Measurements from ENCODE around the gene C3orf33. TPM values are rescaled to one million over a fixed set of nuclear protein-coding genes. Genes with fewer than 3 reads are reported as not detected.

C3orf33 gene
- total and polyA plus RNA-seq, 9 of the 15 experiments (the other 6 are each of a cell fraction or from before 2014, with no cell fraction given): 4.1 to 10.2 (median 6.0) TPM

GRCh38 chr3:155739154-155739553 is 66.9 kb downstream of the C3orf33 start (continued):
- TF ChIP-seq PBX2 (CRISPR knock-in tag; IDR thresholded peaks at IDR 0.05; ENCODE audit: low read depth) (no peak), PBX2 (tag; conservative IDR thresholded peaks at IDR 0.05; ENCODE audit: low read depth) (0 out of 2 replicates have a peak, but pooled peaks have one; percentile 19), NFIC (IDR thresholded peaks at IDR 0.05) (peak; percentile 26), IRF1 (CRISPR knock-in tag; IDR thresholded peaks at IDR 0.05; ENCODE audit: borderline replicate concordance) (no peak), MEIS2 (IDR thresholded peaks at IDR 0.05; ENCODE audit: partially characterized antibody) (peak; percentile 43)

- no peak for ATAC-seq
- H3K9ac ChIP-seq (ENCODE audit: insufficient read depth in 1 of 2, low read depth in 2 of 2, low read length in 2 of 2): no peak overlapping the region
- CTCF ChIA-PET (ENCODE audit: low intra/inter-chr PET ratio): no interaction called here
- TF ChIP-seq ZFP30 (CRISPR knock-in tag; IDR thresholded peaks at IDR 0.05; ENCODE audit: borderline replicate concordance) (no peak), ARID4B (CRISPR knock-in tag; IDR thresholded peaks at IDR 0.05) (no peak), CSDE1 (IDR thresholded peaks at IDR 0.05) (no peak), BDP1 (IDR thresholded peaks at IDR 0.05; ENCODE audit: insufficient read depth, insufficient read length) (no peak), CBFA2T2 (conservative IDR thresholded peaks at IDR 0.05) (no peak), SP2 (IDR thresholded peaks at IDR 0.05; ENCODE audit: extremely low read depth, low read depth, low read length, poor library complexity, severe bottlenecking) (no peak)
Measured at GRCh38 chr3:155738580-155739076, 67.5 kb downstream of the C3orf33 start.

More at GRCh38 chr3:155738580-155739076, 67.5 kb downstream of the C3orf33 start:
- Histone ChIP-seq H2AFZ (ENCODE audit: low read depth, low read length) (peak overlapping the region; percentile 61; the same call in 1 of the 2 replicates), H3K27me3 (ENCODE audit: control insufficient read depth in 2 of 2, insufficient read depth in 2 of 2, low read length in 2 of 2) (no peaks in the 10 kb centered on the region), H3K36me3 (ENCODE audit: control insufficient read depth, insufficient read depth, low read length) (no peaks in the 10 kb centered on the region), H3K9me1 (ENCODE audit: control insufficient read depth, insufficient read depth, low read length) (no peaks in the 10 kb centered on the region), H4K20me1 (replicated peaks; ENCODE audit: control insufficient read depth, insufficient read depth, low read length) (no peaks in the 10 kb centered on the region), H3K79me2 (ENCODE audit: control insufficient read depth, insufficient read depth, low read length) (no peaks in the 10 kb centered on the region), H3K4me3 (no peak overlapping the region), H3K9me3 (replicated peaks; ENCODE audit: control insufficient read depth, insufficient read depth, low read depth, low read length) (no peaks in the 10 kb centered on the region), H3K27ac (ENCODE audit: extremely low read depth, low read depth, low read length) (no peak overlapping the region), H3K4me2 (ENCODE audit: insufficient read depth, low read length) (no peak overlapping the region), H3K4me1 (replicated peaks in 1 of 2; ENCODE audit: control insufficient read depth in 2 of 2, insufficient read depth in 2 of 2, low read length in 2 of 2) (peaks cover 5 to 7% of the 10 kb centered on the region in 2 experiments; a peak in 2 of 5 replicates)
- intact Hi-C loops (cut with micrococcal nuclease) (no loop called here), in situ Hi-C loops (cut with MboI) (no loop called here)
- FAIRE-seq (no peak), DNase-seq (ENCODE audit: extremely low read depth in 1 of 4, low spot score in 3 of 4) (no peak)
- POLR2A ChIA-PET: interaction anchor here (0.7 kb wide), 1 partner anchor 172 kb away, joined by 3 read pairs; no protein-coding TSS in a partner anchor
- BruUV-seq (replicated peaks): no TSS peak
- WGBS (ENCODE audit: insufficient coverage, low coverage, missing lambda C conversion rate): 32% methylated on average over 10 of the region's 13 CpGs
